Tibial nerve (tissue), 4 donors: ENCODE measurements around the gene ABHD16B. TPM values are rescaled to one million over a fixed set of nuclear protein-coding genes. Genes with fewer than 3 reads are reported as not detected.
A peak's percentile ranks its signal among the peaks of the same experiment; 100 is the strongest.

Experiments
- DNase-seq, 2 donors: peaks; one replicate each; pipeline ENCODE4 v3.0.0-alpha.2; 2019; ENCODE audit warnings: low spot score in 2 of 2
- H3K27ac ChIP-seq, 4 donors: fragments of 200-600 bp; sonication (generic) in 3 of 4; one replicate each; pipeline ENCODE4 v1.5.1; 2017 to 2019; ENCODE audit warnings: mild to moderate bottlenecking in 1 of 4
- H3K27me3 ChIP-seq, 2 donors: fragments of 200-600 bp; sonication (generic) in 1 of 2; one replicate each; pipeline versions ENCODE4 v1.5.1 to v1.6.0; 2017 to 2019
- H3K36me3 ChIP-seq, 3 donors: fragments of 200-600 bp; sonication (generic); one replicate each; pipeline ENCODE4 v1.5.1; 2018 to 2019
- H3K4me1 ChIP-seq, 4 donors: fragments of 200-600 bp; sonication (generic) in 3 of 4; one replicate each; pipeline ENCODE4 v1.5.1; 2017 to 2019
- H3K4me3 ChIP-seq, 4 donors: fragments of 200-600 bp; sonication (generic) in 3 of 4; one replicate each; pipeline ENCODE4 v1.5.1; 2017 to 2019; ENCODE audit warnings: mild to moderate bottlenecking in 1 of 4, moderate library complexity in 1 of 4
- H3K9me3 ChIP-seq, 4 donors: fragments of 200-600 bp; sonication (generic) in 3 of 4; one replicate each; pipeline ENCODE4 v1.5.1; 2017 to 2019
- CTCF ChIP-seq, 5 experiments: fragments of 200-600 bp in 3 of 5; fragments of 450-650 bp in 2 of 5; sonication (generic) in 3 of 5; IDR thresholded peaks; one replicate each; pipeline ENCODE4 v1.5.1; 2016 to 2019; ENCODE audit warnings: antibody characterized with exemption in 5 of 5, mild to moderate bottlenecking in 3 of 5, moderate library complexity in 2 of 5
- EP300 ChIP-seq, 2 donors: sonication (generic); formaldehyde crosslinking; IDR thresholded peaks; one replicate each; pipeline ENCODE4 v1.6.1; 2017; ENCODE audit warnings: antibody characterized with exemption in 2 of 2, mild to moderate bottlenecking in 1 of 2
- POLR2A ChIP-seq, 2 donors: fragments of 450-650 bp; IDR thresholded peaks; one replicate each; pipeline ENCODE4 v1.6.1; 2017; ENCODE audit warnings: antibody characterized with exemption in 2 of 2, mild to moderate bottlenecking in 2 of 2, moderate library complexity in 2 of 2
- WGBS, 2 donors: methylation state at CpG; one replicate each; pipeline ENCODE4 v1.1.5; 2018; 5-methylcytosine and 5-hydroxymethylcytosine counted together
- total RNA-seq, 4 donors: library from RNA; depleted of rRNA; stranded (reverse); fragments of >200 nt; gene quantifications; one replicate each; pipeline ENCODE4 v1.1.0, GENCODE V29; 2016

ABHD16B gene
- total RNA-seq, 4 donors from 2014 or later: not detected

- TF ChIP-seq CTCF (IDR thresholded peaks at IDR 0.05) (no peak), POLR2A (IDR thresholded peaks at IDR 0.05) (no peak), EP300 (IDR thresholded peaks at IDR 0.05) (no peak)
- WGBS, 2 donors: 1% methylated on average over 42 of the region's 147 CpGs; no CpG with 5 or more reads in 1 of the 2 donors
- H3K4me3 ChIP-seq: peak within 1 kb of the TSS; percentile 44 to 94 (median 54)
- H3K4me1 ChIP-seq: peaks cover 0 to 68% (median 33%) of the 10 kb centered on the region in 4 donors
- H3K36me3 ChIP-seq: no peaks in the 10 kb centered on the region
- no peak for DNase-seq
- no peaks in the 10 kb centered on the region for H3K9me3 ChIP-seq
- H3K27ac ChIP-seq: peak within 1 kb of the TSS; percentile 72 to 89 (median 80)
- H3K27me3 ChIP-seq: peaks cover 0 to 5% of the 10 kb centered on the region in 2 donors
These were observed 30.3 kb upstream of the ABHD16B start, which contains the start of gene ZBTB46 for GRCh38 chr20:63830841-63831588. Gene ZBTB46 (minus strand): TSS chr20:63831264. CDS start chr20:63790757, 40,507 bp downstream.

GRCh38 chr20:63831646-63831992 lies 29.7 kb upstream of the ABHD16B start:
- Histone ChIP-seq H3K4me3 (peak overlapping the region; percentile 20 to 94 (median 54)), H3K27ac (peak overlapping the region; percentile 72 to 86 (median 77)), H3K4me1 (peaks cover 0 to 67% (median 33%) of the 10 kb centered on the region in 4 donors), H3K27me3 (peaks cover 0 to 4% of the 10 kb centered on the region in 2 donors), H3K36me3 (no peaks in the 10 kb centered on the region), H3K9me3 (no peaks in the 10 kb centered on the region)
- TF ChIP-seq EP300 (IDR thresholded peaks at IDR 0.05) (no peak), POLR2A (IDR thresholded peaks at IDR 0.05) (no peak), CTCF (IDR thresholded peaks at IDR 0.05) (no peak)
- no peak for DNase-seq
- 1 to 3% methylated on average over 14 to 19 of the region's 55 CpGs for WGBS, 2 donors

- H3K4me3 ChIP-seq: peak overlapping the region; percentile 20 to 94 (median 54)
- TF ChIP-seq CTCF (IDR thresholded peaks at IDR 0.05) (no peak), POLR2A (IDR thresholded peaks at IDR 0.05) (peak in 1 of 2 donors; percentile 28), EP300 (IDR thresholded peaks at IDR 0.05) (peak in 1 of 2 donors; percentile 24)
- no peaks in the 10 kb centered on the region for H3K27me3 ChIP-seq
- 13 to 41% methylated on average over 15 to 42 of the region's 76 CpGs for WGBS, 2 donors
- DNase-seq: no peak
- H3K27ac ChIP-seq: peak overlapping the region; percentile 72 to 86 (median 77)
- no peaks in the 10 kb centered on the region for H3K9me3 ChIP-seq
- H3K4me1 ChIP-seq: peaks cover 0 to 62% (median 33%) of the 10 kb centered on the region in 4 donors
- no peaks in the 10 kb centered on the region for H3K36me3 ChIP-seq
These were observed 29.2 kb upstream of the ABHD16B start for GRCh38 chr20:63831993-63832686.

GRCh38 chr20:63833776-63834490 lies 27.4 kb upstream of the ABHD16B start:
- WGBS, 2 donors: 73 to 78% methylated on average over 17 to 18 of the region's 20 CpGs
- no peak for TF ChIP-seq EP300 (IDR thresholded peaks at IDR 0.05)
- no peak for TF ChIP-seq CTCF (IDR thresholded peaks at IDR 0.05)
- no peak for TF ChIP-seq POLR2A (IDR thresholded peaks at IDR 0.05)
- Histone ChIP-seq H3K9me3 (no peaks in the 10 kb centered on the region), H3K4me3 (no peak overlapping the region), H3K4me1 (peaks cover 0 to 55% (median 27%) of the 10 kb centered on the region in 4 donors), H3K27me3 (no peaks in the 10 kb centered on the region), H3K27ac (peak overlapping the region; percentile 55 to 90 (median 71)), H3K36me3 (no peaks in the 10 kb centered on the region)
- no peak for DNase-seq
